ENCODE results near the gene GGA2.
"Not testable (repeated sequence)": the region's sequence is repeated elsewhere in the genome, so short reads cannot be mapped to it uniquely, and the experiment has no call there.

GGA2 gene

DNA sequence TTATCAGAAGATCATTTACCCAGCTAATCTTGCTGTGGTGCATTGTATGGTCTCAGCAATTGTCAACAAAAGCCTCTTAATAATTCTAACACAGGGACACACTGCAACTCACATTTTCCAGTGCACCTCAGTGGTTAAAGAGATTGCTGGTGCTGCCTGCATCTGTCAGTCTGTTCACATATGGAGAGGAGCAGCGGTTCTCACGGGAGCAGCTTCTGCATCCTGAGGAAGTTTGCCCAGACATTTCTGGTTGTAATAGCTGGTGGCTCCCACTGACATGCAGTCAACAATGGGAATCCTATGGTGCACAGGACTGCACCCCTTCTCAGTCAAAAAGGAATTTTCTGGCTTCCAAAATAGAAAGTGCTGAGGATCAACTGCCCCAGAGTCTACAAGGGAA lies 7.8 kb downstream of the GGA2 start:
- no peak for DNase-seq

DNA sequence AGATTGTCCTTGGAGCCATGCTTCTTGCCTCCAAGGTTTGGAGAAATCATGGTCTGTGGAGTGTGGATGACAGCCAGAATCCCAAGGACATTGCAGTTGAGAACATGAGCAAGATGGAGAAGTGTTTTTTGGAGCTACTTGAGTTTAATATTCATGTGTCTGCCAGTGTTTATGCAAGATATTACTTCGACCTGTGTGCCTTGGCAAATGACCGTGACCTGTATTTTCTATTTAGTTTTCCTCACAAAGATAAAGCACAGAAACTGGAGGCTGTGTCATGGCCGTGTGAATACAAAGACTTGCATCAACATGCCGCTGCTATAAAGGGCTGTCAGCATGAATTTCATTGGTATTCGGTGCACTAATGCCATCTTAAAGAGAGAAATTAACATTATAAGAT lies 9.0 kb downstream of the GGA2 start:
- DNase-seq = no peak

DNA sequence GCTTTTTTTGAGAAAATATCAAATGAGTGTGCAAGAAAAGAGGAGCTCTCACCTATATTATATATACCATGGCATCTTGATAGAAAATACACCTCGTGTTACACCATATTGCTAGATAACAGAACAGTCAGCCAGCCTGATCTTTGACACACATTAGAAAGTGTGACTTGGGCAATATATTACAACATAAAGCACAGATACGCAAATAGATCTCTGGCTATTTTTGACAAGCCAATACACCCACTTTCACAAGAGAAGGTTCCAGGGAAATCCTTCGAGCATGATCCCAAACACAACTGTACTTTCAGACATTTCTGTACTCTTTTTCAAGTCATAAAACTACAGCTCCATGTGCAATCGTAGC lies 9.4 kb downstream of the GGA2 start:
- DNase-seq = no peak

DNA sequence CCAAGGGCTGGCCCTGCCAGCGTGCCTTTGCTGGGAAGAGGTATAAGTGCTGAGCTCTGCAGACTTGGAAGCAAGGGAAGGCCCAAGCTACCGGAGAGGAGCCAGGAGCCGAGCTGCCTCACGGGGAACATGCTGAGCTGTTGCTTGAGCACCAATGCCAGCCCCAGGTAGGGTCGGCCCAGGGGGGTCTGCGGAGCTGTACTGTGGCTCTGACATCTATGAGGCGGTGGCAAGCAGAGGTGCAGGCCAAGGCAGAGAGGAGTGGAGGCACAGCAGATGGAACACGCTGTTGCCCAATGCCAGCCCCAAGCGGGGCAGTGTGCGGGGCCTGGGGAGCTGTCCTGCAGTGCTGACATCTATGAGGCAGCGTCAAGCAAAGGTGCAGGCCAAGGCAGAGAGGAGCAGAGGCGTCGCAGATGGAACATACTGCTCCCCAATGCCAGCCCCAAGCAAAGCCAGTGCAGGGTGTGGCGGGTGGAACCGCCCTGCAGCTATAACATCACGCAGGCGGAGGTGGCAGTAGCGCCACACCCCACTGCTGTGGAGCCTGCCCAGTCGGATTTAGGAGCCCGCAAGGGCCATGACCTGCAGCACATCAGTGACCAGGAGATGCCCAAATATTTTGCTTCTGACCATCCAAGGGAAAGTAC lies 10.0 kb downstream of the GGA2 start:
- no peak for DNase-seq

DNA sequence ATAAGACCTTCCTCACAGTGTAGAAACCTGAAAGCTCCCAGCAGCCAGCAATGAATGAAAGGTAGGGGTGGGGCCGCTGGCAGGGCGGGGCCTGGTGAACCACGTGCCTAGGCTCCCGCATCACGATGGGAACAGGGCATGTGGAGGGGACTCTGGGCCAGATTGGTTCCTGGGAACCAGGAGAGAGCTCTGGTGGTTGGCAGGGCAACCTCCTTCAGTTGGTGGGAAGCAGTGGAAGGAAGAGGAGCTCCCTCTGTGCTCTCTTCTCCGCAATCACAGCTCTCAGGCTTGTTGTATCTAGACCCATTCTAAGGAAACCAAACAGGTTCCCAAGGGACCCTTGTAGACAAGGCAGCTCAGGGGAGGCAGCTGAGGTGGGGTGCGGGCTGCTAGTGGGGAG lies 10.5 kb downstream of the GGA2 start:
- no peak for DNase-seq

DNA sequence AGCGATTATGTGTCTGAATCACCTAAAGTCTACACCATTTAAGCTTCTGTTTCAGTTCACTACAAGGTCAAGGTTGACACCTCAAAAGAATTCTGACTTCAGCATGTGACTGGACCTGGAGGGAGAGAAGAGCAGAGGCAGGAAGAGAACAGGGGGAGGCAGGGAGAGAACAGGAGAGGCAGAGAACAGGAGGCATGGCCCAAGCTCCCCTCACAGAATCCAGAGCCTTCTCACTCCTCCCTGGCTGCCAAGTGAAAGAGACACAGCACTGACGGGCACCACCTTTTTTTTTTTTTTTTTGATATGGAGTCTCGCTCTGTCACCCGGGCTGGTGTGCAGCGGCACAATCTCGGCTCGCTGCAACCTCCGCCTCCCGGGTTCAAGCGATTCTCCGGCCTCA lies 11.4 kb downstream of the GGA2 start:
- no peak for DNase-seq

DNA sequence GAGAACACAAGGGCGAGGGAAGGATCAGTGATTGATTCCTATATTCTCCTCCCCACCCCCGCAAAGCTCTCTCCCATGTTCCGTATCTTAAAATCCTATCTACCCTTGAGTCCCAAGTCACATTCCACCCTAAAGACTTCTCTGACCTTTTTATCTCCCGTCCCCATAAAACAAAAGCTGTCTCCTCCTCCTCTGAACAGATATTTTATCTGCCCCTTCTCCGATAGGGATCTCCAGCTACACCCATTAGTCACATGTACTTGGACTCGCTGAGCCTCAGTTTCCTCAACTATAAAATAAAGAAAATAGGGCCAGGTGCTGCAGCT lies 12.8 kb downstream of the GGA2 start:
- DNase-seq = no peak

DNA sequence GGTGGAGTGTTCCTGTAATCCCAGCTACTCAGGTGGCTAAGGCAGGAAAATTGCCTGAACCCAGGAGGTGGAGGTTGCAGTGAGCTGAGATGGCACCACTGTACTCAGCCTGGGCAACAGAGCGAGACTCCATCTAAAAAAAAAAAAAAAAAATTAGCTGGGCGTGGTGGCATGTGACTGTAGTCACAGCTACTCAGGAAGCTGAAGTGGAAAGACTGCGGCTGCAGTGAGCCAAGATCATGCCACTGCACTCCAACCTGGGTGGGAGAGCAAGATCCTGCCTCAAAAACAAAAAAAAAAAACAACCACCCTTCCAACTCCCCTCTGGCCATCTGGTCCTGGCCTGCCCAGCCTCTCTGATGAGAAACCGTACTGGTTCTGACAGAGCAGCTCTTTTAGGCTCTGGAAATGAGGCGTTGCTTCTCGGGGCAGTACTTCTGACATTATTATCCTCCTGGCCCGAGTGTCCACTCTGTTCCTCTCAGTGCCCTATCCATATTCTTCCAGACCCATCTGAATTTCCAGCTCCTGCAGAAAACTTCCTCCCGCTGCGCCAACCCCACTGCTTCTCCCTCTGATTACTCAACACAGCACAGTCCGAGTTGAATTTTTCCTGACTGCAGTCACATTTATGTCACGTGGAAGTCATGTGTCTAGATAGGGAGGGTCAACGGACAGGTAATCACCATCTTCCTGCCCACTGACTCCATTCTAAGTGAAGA lies 13.3 kb downstream of the GGA2 start:
- no peak for DNase-seq

DNA sequence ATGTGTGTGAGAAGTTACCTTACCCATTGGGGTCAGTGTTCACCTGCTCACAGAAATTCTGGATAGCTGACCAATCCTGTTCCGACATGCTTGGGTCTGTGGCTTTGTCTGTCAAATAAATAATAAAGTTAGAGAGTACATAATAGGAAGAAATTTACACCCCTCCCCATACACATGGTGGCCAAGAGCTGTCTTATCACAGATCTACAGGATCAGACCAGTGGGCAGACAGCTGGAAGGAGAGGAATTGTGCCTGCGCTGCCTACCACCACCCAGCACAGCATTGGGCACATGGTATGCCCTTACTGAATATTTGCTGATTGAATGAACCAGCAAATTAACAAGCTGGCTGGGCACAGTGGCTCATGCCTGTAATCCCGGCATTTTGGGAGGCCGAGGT lies 14.6 kb downstream of the GGA2 start:
- no peak for DNase-seq

DNA sequence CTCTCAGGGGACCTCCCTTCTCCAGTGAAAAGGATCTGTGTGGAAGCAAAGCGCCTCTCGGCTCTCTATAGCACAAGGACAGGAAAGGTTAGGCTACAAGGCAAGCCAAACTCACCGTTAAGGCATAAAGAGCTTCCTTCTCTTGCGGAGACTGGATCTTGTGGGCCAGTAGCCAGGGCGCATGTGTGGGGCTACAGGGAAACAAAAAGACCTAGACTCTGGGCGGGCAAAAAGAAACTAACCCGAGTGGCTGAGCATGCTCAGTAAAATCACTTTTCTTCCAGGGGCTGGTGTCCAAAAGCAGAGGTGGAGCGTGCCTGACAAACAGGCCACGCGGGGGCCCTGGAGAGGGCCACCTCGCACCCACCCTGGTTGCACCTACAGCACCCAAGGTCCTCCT lies 16.1 kb downstream of the GGA2 start:
- no peak for DNase-seq

DNA sequence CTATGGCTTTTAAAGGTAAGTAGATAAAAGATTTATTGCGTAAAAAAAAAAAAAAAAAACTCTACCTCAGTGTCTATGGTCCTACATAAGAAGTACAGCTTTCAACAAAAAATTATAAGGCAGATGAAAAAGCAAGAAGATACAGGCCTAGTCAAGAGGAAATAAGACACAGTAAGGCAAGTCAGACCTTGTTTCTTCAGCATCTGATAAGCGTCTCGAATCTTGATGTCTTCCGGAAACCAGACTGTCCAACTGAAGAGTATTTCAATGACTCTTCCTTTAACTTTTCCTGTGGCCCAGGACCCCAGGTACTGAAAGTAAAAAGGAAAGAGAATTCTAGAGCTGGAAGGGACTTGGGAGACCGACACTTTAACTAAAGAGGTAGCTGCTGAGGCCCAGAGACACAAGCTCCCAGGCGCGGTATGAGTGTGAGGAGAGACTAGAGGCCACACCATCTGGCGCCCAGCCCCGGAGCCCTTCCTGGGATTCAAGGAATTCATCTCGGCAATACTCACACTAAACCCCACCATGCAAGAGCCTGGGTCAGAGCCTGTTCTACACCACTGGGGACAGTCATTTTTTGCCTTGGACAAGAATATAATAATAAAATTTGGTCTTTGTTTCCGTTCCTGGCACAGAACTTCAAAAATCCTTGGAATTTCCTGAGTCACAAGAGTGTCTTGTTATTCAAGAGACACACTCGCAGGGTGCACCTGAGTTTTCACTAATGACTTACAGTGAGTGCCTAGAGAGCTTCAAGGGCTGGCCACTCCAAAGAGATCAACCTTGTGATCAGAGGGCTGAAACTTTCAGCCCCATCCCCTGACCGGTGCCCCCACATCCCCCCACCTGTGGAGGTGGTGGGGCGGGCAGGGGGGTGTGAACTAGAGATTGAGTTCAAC lies 18.6 kb downstream of the GGA2 start:
- DNase-seq = no peak

DNA sequence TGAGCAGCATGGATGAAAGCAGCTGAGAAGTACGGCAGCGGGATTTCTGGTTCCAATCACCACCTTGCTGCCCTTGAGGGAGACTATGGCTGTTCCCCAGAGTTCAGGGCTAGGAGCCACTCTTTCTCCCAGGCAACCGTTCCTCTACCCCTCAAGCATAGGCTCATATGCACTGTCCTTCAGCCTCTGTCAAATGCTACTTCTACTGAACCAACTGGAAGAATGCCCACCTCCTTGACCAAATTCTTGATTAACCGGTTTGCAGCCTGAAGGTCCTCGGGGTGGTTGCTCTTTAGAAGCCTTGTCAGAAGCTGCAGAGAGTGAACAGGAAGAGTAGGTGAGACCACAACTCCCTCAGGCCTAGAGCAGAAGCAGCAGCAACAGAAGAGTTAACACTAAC lies 23.8 kb downstream of the GGA2 start:
- no peak for DNase-seq

DNA sequence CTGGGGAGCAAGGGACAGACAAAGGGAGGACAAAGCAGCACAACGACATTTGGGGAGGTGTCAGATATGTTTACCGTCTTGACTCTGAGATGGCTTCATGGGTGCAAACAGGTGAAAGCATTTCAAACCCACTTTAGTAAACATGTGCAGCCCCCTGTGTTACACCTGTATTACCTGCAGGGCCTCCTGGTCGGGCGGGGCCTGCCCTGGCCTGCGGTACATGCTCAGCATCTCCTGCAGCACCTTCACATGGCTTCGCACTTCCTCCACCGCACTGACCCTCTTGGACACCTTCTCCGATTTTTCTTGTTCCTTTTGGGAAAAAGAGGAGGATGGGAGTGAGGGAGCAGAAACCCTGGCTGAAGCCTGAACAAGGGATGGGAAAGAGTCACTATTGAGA lies 24.5 kb downstream of the GGA2 start:
- DNase-seq = no peak

DNA sequence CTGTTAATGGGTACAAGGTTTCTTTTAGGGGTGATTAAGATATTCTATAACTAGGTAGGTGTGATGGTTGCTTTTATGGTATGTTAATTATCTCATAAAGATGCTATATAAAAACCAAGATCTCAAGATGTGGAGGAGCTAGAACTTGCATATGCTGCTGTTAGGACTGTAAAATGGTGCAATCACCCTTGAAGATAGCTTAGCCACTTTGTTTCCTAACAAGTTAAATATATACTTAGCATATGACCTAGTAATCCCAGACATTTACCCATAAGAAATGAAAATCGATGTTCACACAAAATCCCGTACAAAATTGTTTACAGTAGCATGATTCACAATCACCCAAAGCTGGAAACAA lies 25.1 kb downstream of the GGA2 start:
- no peak for DNase-seq

DNA sequence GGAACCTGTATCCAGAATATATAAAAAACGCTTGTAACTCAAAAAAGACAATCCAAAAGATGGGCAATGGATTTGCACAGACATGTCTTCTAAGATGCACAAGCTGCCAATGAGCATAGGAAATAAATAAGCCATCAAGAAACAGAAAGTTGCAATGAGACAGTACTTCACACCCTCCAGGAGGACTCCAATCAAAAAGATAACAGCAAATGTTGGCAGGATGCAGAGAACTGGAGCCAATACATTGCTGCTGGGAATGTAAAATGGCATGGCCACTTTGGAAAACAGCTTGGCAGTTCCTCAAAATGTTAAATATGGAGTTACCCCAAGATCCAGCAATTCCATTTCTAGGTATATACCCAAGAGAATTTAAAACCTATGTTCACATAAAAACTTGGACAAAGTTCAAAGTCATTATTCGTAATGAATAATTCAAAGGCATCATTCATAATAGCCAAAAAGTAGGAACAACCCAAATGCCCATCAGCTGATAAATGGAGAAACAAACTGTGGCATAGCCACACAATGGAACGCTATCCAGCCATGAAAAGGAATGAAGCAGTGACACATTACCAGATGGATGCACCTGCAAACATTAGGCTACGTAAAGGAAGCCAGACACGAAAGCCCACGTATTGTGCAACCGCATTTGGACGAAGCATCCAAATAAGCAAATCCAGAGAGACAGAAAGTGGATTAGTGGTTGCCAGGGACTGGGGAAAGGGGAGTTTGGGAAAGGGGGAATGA lies 25.6 kb downstream of the GGA2 start:
- DNase-seq = no peak

DNA sequence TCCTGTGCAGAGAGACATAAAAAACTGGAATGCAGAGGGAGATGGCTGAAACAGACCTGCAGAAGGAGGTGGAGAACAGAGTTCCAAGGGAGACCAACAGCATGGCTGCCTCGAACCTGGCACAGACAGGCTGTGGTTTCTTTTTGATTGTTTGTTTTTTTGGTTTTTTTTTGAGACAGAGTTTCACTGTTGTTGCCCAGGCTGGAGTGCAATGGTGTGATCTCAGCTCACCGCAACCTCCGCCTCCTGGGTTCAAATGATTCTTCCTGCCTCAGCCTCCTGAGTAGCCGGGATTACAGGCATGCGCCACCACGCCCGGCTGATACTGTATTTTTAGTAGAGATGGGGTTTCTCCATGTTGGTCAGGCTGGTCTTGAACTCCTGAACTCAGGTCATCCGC lies 26.8 kb downstream of the GGA2 start:
- not testable (repeated sequence) for DNase-seq

DNA sequence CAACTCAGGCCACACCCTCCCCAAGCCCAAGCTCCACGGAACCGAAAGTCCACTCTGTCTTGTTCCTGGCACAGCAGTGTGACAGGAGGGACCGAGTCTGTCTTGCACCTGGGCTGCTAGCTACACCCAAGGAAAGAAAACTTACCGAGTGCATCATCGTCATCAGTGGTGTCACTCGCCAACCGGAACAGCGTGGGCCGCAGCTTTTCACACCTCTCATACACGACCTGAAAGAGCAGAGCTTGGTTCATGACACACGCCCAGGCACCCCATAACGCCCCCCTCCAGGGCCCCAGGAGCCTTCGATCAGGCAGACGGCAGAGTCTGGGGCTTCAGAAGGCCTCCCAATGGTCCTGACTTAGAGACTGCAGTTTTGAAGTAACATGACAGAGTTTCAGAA lies 27.5 kb downstream of the GGA2 start:
- DNase-seq = peak in 4 of 5 donors; percentile 12 to 40 (median 26)

DNA sequence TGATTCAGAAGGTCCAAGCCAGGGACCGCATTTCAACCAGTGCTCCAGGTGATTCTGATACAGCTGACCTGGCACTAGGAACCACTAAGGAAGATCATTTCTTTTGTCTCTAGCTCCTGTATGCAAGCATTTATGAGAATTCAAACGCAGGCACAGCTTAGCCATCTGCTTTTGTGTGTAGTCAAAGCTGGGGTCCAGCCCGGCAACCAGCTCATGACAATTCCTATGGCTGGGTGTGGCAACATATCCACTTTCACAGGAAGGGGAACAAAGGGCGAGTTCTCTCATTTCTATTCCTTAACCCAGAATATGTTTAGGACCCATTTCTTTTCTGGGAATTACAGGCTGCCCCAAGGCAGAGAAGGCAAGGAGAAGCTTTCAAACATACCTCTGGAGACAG lies 30.0 kb downstream of the GGA2 start:
- no peak for DNase-seq

DNA sequence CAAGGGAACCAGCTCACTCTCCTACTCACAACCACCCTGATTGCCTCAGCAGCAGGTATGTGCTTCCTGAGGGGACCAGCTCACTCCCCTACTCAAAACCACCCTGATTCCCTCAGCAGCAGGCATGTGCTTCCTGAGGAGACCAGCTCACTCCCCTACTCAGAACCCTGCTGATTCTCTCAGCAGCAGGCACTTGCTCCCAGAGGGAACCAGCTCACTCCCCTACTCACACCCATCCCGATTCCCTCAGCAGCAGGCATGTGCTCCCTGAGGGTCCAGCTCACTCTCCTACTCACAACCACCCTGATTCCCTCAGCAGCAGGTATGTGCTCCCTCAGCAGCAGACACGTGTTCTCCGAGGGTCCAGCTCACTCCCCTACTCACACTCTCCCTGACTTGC lies 31.2 kb downstream of the GGA2 start:
- DNase-seq = no peak

DNA sequence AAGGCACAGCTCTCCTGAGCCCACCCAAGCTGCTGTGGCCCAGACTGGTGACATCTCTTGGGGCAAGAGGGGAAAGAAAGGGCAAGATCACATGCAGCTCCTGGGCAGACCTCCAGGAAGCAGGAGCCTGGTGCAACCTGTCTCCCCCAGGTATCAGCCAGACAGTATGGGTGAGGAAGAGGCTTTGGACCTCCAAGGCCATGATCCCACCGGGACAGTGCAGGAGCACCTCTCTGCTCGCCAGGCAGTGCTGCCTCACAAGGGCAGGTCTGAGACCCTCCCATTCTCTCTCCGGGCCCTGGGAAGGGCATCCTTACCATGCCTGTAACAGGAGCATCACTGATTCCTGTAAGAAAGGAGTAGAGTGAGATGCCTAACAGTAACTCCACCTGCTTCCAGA lies 31.7 kb downstream of the GGA2 start:
- DNase-seq = no peak

DNA sequence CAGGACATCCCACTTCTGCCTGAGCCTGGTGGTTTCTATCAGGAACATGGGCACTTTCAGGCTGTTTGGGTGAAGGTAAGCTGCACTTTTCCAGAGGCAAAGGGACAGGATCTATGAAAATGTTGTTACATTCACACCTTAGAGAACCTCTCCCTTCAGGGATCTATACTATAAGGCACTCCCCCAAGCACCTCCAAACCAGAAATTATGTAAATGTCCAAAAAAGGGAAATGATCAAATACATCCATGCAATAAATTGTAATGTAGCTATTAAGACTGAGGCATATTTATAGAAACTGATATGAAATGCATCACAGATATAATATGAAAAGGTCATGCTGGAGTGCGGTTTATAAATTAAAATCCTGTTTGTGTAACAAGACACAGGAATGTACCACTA lies 34.0 kb downstream of the GGA2 start:
- no peak for DNase-seq

DNA sequence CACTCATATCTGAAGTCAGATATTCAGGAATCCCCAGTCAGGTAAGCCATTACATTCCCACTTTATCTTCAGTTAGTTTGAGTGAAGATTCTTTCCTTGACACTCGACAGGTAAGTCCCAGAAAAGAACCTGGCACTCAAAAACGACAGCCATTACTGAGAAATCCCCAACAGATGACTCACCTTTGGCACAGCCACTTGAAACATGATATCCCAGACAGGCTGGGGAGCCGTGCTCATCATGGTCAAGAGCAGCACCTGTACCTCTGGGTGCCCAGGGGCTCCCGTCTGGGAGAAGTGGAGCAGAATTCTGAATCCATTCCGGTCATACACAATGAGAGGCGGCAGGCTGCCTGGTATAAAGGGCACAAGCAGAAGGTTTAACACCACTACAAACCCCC lies 40.5 kb downstream of the GGA2 start:
- no peak for DNase-seq

DNA sequence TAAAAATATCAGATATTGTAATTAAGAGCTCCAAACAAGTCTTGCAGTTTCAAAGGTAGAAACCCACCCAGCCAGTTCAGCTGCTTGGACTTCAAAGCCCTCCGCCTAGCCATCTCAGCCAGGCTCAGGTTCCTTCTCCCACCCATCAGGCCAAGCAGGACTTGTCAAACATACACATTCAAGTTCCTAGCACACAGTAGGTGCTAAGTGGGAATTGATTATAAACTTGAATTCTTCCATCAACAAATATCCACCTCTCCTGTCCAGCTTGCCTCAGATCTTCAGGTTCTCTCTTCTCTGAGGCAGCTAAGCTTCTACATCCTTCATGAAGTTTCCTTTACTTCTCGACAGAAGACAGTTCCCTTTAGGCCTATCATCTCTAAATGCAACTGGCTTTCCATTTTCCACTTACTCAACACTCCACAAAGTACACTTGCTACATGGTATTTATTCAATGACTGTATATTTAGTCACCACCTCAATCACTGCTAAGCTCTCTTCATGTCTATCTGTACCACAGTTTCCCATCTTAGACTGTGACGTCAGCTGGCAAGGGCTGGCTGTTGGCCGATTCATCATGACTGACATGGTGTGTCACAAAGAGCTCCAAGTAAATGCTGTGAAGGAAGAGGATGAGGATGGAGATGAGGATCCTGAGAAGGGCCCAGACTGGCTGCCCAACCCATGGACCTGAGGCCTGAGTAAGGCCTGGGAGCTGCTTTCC lies 44.0 kb downstream of the GGA2 start:
- no peak for DNase-seq
